ENCODE data around the gene WBP11. TPM values are rescaled to one million over a fixed set of nuclear protein-coding genes. Genes with fewer than 3 reads are reported as not detected.

WBP11 gene
- total RNA-seq, 1 experiment from 2014 or later: 22.7 TPM

GRCh38 chr12:14774906-14775635, 28.2 kb downstream of the WBP11 start:
- peak overlapping the region; percentile 91 for H2AFZ ChIP-seq (ENCODE audit: low read length)
- H3K4me2 ChIP-seq (ENCODE audit: low read depth, low read length, poor library complexity, severe bottlenecking): peak overlapping the region; percentile 58
- H3K9ac ChIP-seq (ENCODE audit: low read length): peak overlapping the region; percentile 43
- no peaks in the 10 kb centered on the region for H3K9me3 ChIP-seq (ENCODE audit: low read length)
- no peaks in the 10 kb centered on the region for H4K20me1 ChIP-seq (ENCODE audit: insufficient read depth, low read depth, low read length)
- H3K36me3 ChIP-seq (ENCODE audit: insufficient read depth, low read length): no peaks in the 10 kb centered on the region
- peaks cover 27% of the 10 kb centered on the region for H3K4me1 ChIP-seq (ENCODE audit: low read length)
- peaks cover 5% of the 10 kb centered on the region; the same call in 1 of the 2 replicates for H3K79me2 ChIP-seq (ENCODE audit: low read length)
- H3K4me3 ChIP-seq (ENCODE audit: low read length): peak overlapping the region; percentile 52
- H3K27me3 ChIP-seq (ENCODE audit: low read length): peaks cover 4% of the 10 kb centered on the region; the same call in 1 of the 2 replicates
- H3K9me2 ChIP-seq (replicated peaks; ENCODE audit: insufficient read depth, low read length): no peaks in the 10 kb centered on the region
- DNase-seq: no peak
- H3K27ac ChIP-seq (ENCODE audit: low read length): no peak overlapping the region

GRCh38 chr12:14774074-14774905, 29.0 kb downstream of the WBP11 start:
- Histone ChIP-seq H3K9me2 (replicated peaks; ENCODE audit: insufficient read depth, low read length) (no peaks in the 10 kb centered on the region), H3K9ac (ENCODE audit: low read length) (peak overlapping the region; percentile 43), H3K9me3 (ENCODE audit: low read length) (no peaks in the 10 kb centered on the region), H3K79me2 (ENCODE audit: low read length) (peaks cover 10% of the 10 kb centered on the region; the same call in 1 of the 2 replicates), H3K4me3 (ENCODE audit: low read length) (peak overlapping the region; percentile 52), H3K36me3 (ENCODE audit: insufficient read depth, low read length) (no peaks in the 10 kb centered on the region), H3K27ac (ENCODE audit: low read length) (no peak overlapping the region), H3K4me1 (ENCODE audit: low read length) (peaks cover 32% of the 10 kb centered on the region), H3K4me2 (ENCODE audit: low read depth, low read length, poor library complexity, severe bottlenecking) (peak overlapping the region; percentile 58), H3K27me3 (ENCODE audit: low read length) (peaks cover 4% of the 10 kb centered on the region; the same call in 1 of the 2 replicates), H2AFZ (ENCODE audit: low read length) (peak overlapping the region; percentile 91), H4K20me1 (ENCODE audit: insufficient read depth, low read depth, low read length) (no peaks in the 10 kb centered on the region)
- no peak for DNase-seq

- peaks cover 2% of the 10 kb centered on the region; the same call in 1 of the 2 replicates for H3K36me3 ChIP-seq (ENCODE audit: insufficient read depth, low read length)
- H3K27ac ChIP-seq (ENCODE audit: low read length): no peak overlapping the region
- no peak for DNase-seq
- H3K4me2 ChIP-seq (ENCODE audit: low read depth, low read length, poor library complexity, severe bottlenecking): peak overlapping the region; percentile 58
- H3K9ac ChIP-seq (ENCODE audit: low read length): no peak overlapping the region
- H3K4me3 ChIP-seq (ENCODE audit: low read length): peak overlapping the region; percentile 52; the same call in 1 of the 2 replicates
- peaks cover 13% of the 10 kb centered on the region; the same call in 1 of the 2 replicates for H3K79me2 ChIP-seq (ENCODE audit: low read length)
- H2AFZ ChIP-seq (ENCODE audit: low read length): no peak overlapping the region
- H3K9me2 ChIP-seq (replicated peaks; ENCODE audit: insufficient read depth, low read length): no peaks in the 10 kb centered on the region
- H3K27me3 ChIP-seq (ENCODE audit: low read length): peaks cover 4% of the 10 kb centered on the region; the same call in 1 of the 2 replicates
- H3K4me1 ChIP-seq (ENCODE audit: low read length): peaks cover 38% of the 10 kb centered on the region
- no peaks in the 10 kb centered on the region for H3K9me3 ChIP-seq (ENCODE audit: low read length)
- no peaks in the 10 kb centered on the region for H4K20me1 ChIP-seq (ENCODE audit: insufficient read depth, low read depth, low read length)
These were observed 29.6 kb downstream of the WBP11 start for GRCh38 chr12:14773685-14774073.

GRCh38 chr12:14772946-14773345, 30.3 kb downstream of the WBP11 start:
- Histone ChIP-seq H3K4me3 (ENCODE audit: low read length) (no peak overlapping the region), H3K9me3 (ENCODE audit: low read length) (no peaks in the 10 kb centered on the region), H3K27me3 (ENCODE audit: low read length) (peaks cover 4% of the 10 kb centered on the region; the same call in 1 of the 2 replicates), H3K27ac (ENCODE audit: low read length) (no peak overlapping the region), H3K79me2 (ENCODE audit: low read length) (peaks cover 16% of the 10 kb centered on the region; the same call in 1 of the 2 replicates), H3K9me2 (replicated peaks; ENCODE audit: insufficient read depth, low read length) (no peaks in the 10 kb centered on the region), H3K36me3 (ENCODE audit: insufficient read depth, low read length) (peaks cover 9% of the 10 kb centered on the region; the same call in 1 of the 2 replicates), H3K4me2 (ENCODE audit: low read depth, low read length, poor library complexity, severe bottlenecking) (no peak overlapping the region), H2AFZ (ENCODE audit: low read length) (no peak overlapping the region), H4K20me1 (ENCODE audit: insufficient read depth, low read depth, low read length) (no peaks in the 10 kb centered on the region), H3K4me1 (ENCODE audit: low read length) (peaks cover 45% of the 10 kb centered on the region), H3K9ac (ENCODE audit: low read length) (no peak overlapping the region)
- no peak for DNase-seq

- no peaks in the 10 kb centered on the region for H3K9me2 ChIP-seq (replicated peaks; ENCODE audit: insufficient read depth, low read length)
- H3K9ac ChIP-seq (ENCODE audit: low read length): peak overlapping the region; percentile 95
- peak overlapping the region; percentile 95 for H3K4me2 ChIP-seq (ENCODE audit: low read depth, low read length, poor library complexity, severe bottlenecking)
- H3K36me3 ChIP-seq (ENCODE audit: insufficient read depth, low read length): peaks cover 21% of the 10 kb centered on the region
- no peak overlapping the region; the same call in 1 of the 2 replicates for H3K4me3 ChIP-seq (ENCODE audit: low read length)
- peaks cover 4% of the 10 kb centered on the region; the same call in 1 of the 2 replicates for H3K27me3 ChIP-seq (ENCODE audit: low read length)
- H3K79me2 ChIP-seq (ENCODE audit: low read length): peaks cover 16% of the 10 kb centered on the region; the same call in 1 of the 2 replicates
- peak overlapping the region; percentile 58; the same call in 1 of the 2 replicates for H2AFZ ChIP-seq (ENCODE audit: low read length)
- peaks cover 45% of the 10 kb centered on the region for H3K4me1 ChIP-seq (ENCODE audit: low read length)
- DNase-seq: no peak
- H4K20me1 ChIP-seq (ENCODE audit: insufficient read depth, low read depth, low read length): no peaks in the 10 kb centered on the region
- peak overlapping the region; percentile 94 for H3K27ac ChIP-seq (ENCODE audit: low read length)
- 0 out of 2 replicates have a peak, but pooled peaks cover 1% of the 10 kb centered on the region for H3K9me3 ChIP-seq (ENCODE audit: low read length)
These were observed 31.6 kb downstream of the WBP11 start for GRCh38 chr12:14771651-14772137.

- peaks cover 4% of the 10 kb centered on the region; the same call in 1 of the 2 replicates for H3K27me3 ChIP-seq (ENCODE audit: low read length)
- H3K79me2 ChIP-seq (ENCODE audit: low read length): peaks cover 16% of the 10 kb centered on the region; the same call in 1 of the 2 replicates
- peak overlapping the region; percentile 95 for H3K9ac ChIP-seq (ENCODE audit: low read length)
- H3K36me3 ChIP-seq (ENCODE audit: insufficient read depth, low read length): peaks cover 26% of the 10 kb centered on the region
- H4K20me1 ChIP-seq (ENCODE audit: insufficient read depth, low read depth, low read length): no peaks in the 10 kb centered on the region
- peak overlapping the region; percentile 95 for H3K4me2 ChIP-seq (ENCODE audit: low read depth, low read length, poor library complexity, severe bottlenecking)
- H3K4me1 ChIP-seq (ENCODE audit: low read length): peaks cover 45% of the 10 kb centered on the region
- peak overlapping the region; percentile 94 for H3K27ac ChIP-seq (ENCODE audit: low read length)
- H3K9me2 ChIP-seq (replicated peaks; ENCODE audit: insufficient read depth, low read length): no peaks in the 10 kb centered on the region
- DNase-seq: peak; percentile 97
- peak overlapping the region; percentile 91 for H2AFZ ChIP-seq (ENCODE audit: low read length)
- 0 out of 2 replicates have a peak, but pooled peaks cover 3% of the 10 kb centered on the region for H3K9me3 ChIP-seq (ENCODE audit: low read length)
- peak overlapping the region; percentile 80 for H3K4me3 ChIP-seq (ENCODE audit: low read length)
These were observed 32.5 kb downstream of the WBP11 start for GRCh38 chr12:14770496-14771461.

- peaks cover 29% of the 10 kb centered on the region for H3K36me3 ChIP-seq (ENCODE audit: insufficient read depth, low read length)
- H4K20me1 ChIP-seq (ENCODE audit: insufficient read depth, low read depth, low read length): 0 out of 2 replicates have a peak, but pooled peaks cover 3% of the 10 kb centered on the region
- DNase-seq: peak; percentile 97
- H3K4me3 ChIP-seq (ENCODE audit: low read length): peak overlapping the region; percentile 80
- peaks cover 19% of the 10 kb centered on the region; the same call in 1 of the 2 replicates for H3K79me2 ChIP-seq (ENCODE audit: low read length)
- no peak overlapping the region for H2AFZ ChIP-seq (ENCODE audit: low read length)
- peak overlapping the region; percentile 94 for H3K27ac ChIP-seq (ENCODE audit: low read length)
- no peaks in the 10 kb centered on the region for H3K9me2 ChIP-seq (replicated peaks; ENCODE audit: insufficient read depth, low read length)
- peaks cover 43% of the 10 kb centered on the region for H3K4me1 ChIP-seq (ENCODE audit: low read length)
- 0 out of 2 replicates have a peak, but pooled peaks cover 3% of the 10 kb centered on the region for H3K9me3 ChIP-seq (ENCODE audit: low read length)
- H3K4me2 ChIP-seq (ENCODE audit: low read depth, low read length, poor library complexity, severe bottlenecking): peak overlapping the region; percentile 95
- H3K9ac ChIP-seq (ENCODE audit: low read length): peak overlapping the region; percentile 95
- peaks cover 4% of the 10 kb centered on the region; the same call in 1 of the 2 replicates for H3K27me3 ChIP-seq (ENCODE audit: low read length)
These were observed 33.2 kb downstream of the WBP11 start for GRCh38 chr12:14769969-14770495.
